ENCODE results near the gene GPR180.

- TF ChIP-seq CTCF (IDR thresholded peaks at IDR 0.05) (no peak), POLR2A (IDR thresholded peaks at IDR 0.05) (no peak)
These were observed 29.2 kb downstream of the GPR180 start for GRCh38 chr13:94630858-94631257.

Measured in thyroid gland (tissue), 4 donors.